ENCODE data around the gene CBLB.

GRCh38 chr3:105915524-105915923 lies 46.7 kb upstream of the CBLB start:
- TF ChIP-seq ZNF426 (tag by site-specific recombination; IDR thresholded peaks at IDR 0.05): no peak
- TF ChIP-seq PRDM1 (tag by site-specific recombination; IDR thresholded peaks at IDR 0.05): no peak
- no peak for TF ChIP-seq CTCF (tag by site-specific recombination; IDR thresholded peaks at IDR 0.05)
- TF ChIP-seq YY2 (tag by site-specific recombination; IDR thresholded peaks at IDR 0.05): no peak
- TF ChIP-seq GLI2 (tag by site-specific recombination; IDR thresholded peaks at IDR 0.05; ENCODE audit: borderline replicate concordance, low read depth): no peak
- TF ChIP-seq ZNF274 (IDR thresholded peaks at IDR 0.05; ENCODE audit: low read length): no peak
- TF ChIP-seq ZNF274 (tag by site-specific recombination; IDR thresholded peaks at IDR 0.05; ENCODE audit: borderline replicate concordance): no peak
- no peak for TF ChIP-seq ZBTB8A (tag by site-specific recombination; IDR thresholded peaks at IDR 0.05)
- TF ChIP-seq ZNF175 (tag by site-specific recombination; IDR thresholded peaks at IDR 0.05): no peak
- no peak for TF ChIP-seq ZNF266 (tag by site-specific recombination; IDR thresholded peaks at IDR 0.05; ENCODE audit: low read depth)
- no peak for TF ChIP-seq PRDM10 (tag by site-specific recombination; IDR thresholded peaks at IDR 0.05)
- TF ChIP-seq PBX3 (CRISPR knock-in tag; IDR thresholded peaks at IDR 0.05): no peak
- TF ChIP-seq ATF2 (tag by site-specific recombination; IDR thresholded peaks at IDR 0.05; ENCODE audit: low read depth): no peak
- no peak for TF ChIP-seq REPIN1 (tag by site-specific recombination; IDR thresholded peaks at IDR 0.05; ENCODE audit: low read depth)

Data from HEK293 (cell line).